GM06990 (cell line): Measurements from ENCODE around the gene GAL.

ENCODE experiments used
- DNase-seq: peaks from one replicate; pipeline ENCODE4 v3.0.0-alpha.2; 2011; ENCODE audit not compliant: insufficient read length; ENCODE audit errors: extremely low read depth
- H3K27me3 ChIP-seq: replicated peaks from 2 replicates; pipeline ENCODE4 v1.6.0; 2011; ENCODE audit warnings: low read length; ENCODE audit not compliant: control insufficient read depth, insufficient read depth
- H3K36me3 ChIP-seq: 2 replicates; pipeline ENCODE4 v1.5.1; 2011; ENCODE audit warnings: low read length; ENCODE audit not compliant: control insufficient read depth, insufficient read depth
- H3K4me3 ChIP-seq: replicated peaks from 2 replicates; pipeline ENCODE4 v1.5.1; 2011; ENCODE audit warnings: low read depth, mild to moderate bottlenecking, control low read depth, low read length
- CTCF ChIP-seq: IDR thresholded peaks from 2 replicates; pipeline ENCODE4 v1.5.1; 2011; ENCODE audit warnings: low read length, control low read depth, mild to moderate bottlenecking, inconsistent platforms; ENCODE audit not compliant: insufficient read depth, poor library complexity, severe bottlenecking

GAL gene

GRCh38 chr11:68652683-68653156, 31.6 kb upstream of the GAL start:
- no peak for DNase-seq
- Histone ChIP-seq H3K27me3 (peaks cover 1% of the 10 kb centered on the region), H3K36me3 (no peaks in the 10 kb centered on the region), H3K4me3 (no peak overlapping the region)
- TF ChIP-seq CTCF, result no peak

- Histone ChIP-seq H3K36me3 (no peaks in the 10 kb centered on the region), H3K27me3 (peaks cover 1% of the 10 kb centered on the region), H3K4me3 (no peak overlapping the region)
- no peak for DNase-seq
- no peak for TF ChIP-seq CTCF
These were observed 30.6 kb upstream of the GAL start for GRCh38 chr11:68653486-68654430.

- no peak for DNase-seq
- Histone ChIP-seq H3K4me3 (no peak overlapping the region), H3K36me3 (no peaks in the 10 kb centered on the region), H3K27me3 (peaks cover 1% of the 10 kb centered on the region)
- no peak for TF ChIP-seq CTCF
These were observed 29.4 kb upstream of the GAL start for GRCh38 chr11:68654978-68655377.

- Histone ChIP-seq H3K27me3 (peaks cover 1% of the 10 kb centered on the region), H3K36me3 (no peaks in the 10 kb centered on the region), H3K4me3 (no peak overlapping the region)
- DNase-seq, result no peak
- no peak for TF ChIP-seq CTCF
These were observed 28.9 kb upstream of the GAL start for GRCh38 chr11:68655406-68655805.

GRCh38 chr11:68655806-68656205, 28.5 kb upstream of the GAL start:
- no peak overlapping the region for H3K4me3 ChIP-seq
- DNase-seq, result no peak
- H3K27me3 ChIP-seq, result peaks cover 1% of the 10 kb centered on the region
- TF ChIP-seq CTCF, result no peak
- no peaks in the 10 kb centered on the region for H3K36me3 ChIP-seq
